Ureter (tissue), 1 donor: ENCODE measurements around the gene CDC42BPG. TPM values are rescaled to one million over a fixed set of nuclear protein-coding genes. Genes with fewer than 3 reads are reported as not detected.
A peak's percentile ranks its signal among the peaks of the same experiment; 100 is the strongest.

Experiments used
- DNase-seq: peaks from one replicate; pipeline ENCODE4 v3.0.0-alpha.2; 2020; ENCODE audit warnings: low spot score
- total RNA-seq: library from RNA; stranded (reverse); gene quantifications from one replicate; pipeline ENCODE4 v1.2.4, GENCODE V29; 2023
- donor health status: DM: yes; HTN: yes; CAD: no.

Gene CDC42BPG
- total RNA-seq, 1 donor from 2014 or later = 28.5 TPM

DNA sequence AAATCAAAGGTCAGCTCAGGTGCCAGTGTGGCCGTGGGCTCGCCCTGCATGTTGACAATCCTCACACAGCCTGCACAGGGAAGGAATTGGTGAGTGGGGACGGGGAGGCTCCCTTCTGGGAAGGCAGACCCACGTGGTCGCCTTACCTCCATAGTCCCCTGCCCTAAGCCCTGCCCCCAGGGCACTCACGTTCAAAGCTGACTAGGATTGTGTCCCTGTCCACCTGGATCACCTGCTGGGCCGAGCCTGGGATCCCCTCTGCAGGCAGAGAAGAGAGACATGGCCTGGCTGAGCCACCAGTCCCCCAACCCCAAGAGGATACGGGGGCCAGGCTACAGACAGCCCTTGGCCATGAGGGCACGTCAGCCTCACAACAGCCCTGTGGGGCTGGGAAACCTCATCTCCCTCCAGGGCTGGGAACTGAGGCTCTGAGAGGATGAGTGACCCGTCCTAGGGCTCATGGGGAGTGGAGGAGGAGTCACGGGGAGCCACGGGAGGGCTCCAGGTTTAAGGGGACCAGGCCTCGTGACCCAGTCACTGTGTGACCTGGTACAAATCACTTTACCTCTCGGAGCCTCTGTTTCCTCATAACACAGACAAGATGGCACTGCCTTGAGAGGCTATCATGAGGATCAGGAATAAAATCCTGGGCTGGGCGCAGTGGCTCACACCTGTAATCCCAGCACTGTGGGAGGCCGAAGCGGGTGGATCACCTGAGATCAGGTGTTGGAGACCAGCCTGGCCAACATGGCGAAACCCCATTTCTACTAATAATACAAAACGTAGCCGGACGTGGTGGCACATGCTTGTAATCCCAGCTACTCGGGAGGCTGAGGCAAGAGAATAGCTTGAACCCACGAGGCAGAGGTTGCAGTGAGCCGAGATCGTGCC lies 54.0 kb downstream of the CDC42BPG start:
- DNase-seq = no peak

DNA sequence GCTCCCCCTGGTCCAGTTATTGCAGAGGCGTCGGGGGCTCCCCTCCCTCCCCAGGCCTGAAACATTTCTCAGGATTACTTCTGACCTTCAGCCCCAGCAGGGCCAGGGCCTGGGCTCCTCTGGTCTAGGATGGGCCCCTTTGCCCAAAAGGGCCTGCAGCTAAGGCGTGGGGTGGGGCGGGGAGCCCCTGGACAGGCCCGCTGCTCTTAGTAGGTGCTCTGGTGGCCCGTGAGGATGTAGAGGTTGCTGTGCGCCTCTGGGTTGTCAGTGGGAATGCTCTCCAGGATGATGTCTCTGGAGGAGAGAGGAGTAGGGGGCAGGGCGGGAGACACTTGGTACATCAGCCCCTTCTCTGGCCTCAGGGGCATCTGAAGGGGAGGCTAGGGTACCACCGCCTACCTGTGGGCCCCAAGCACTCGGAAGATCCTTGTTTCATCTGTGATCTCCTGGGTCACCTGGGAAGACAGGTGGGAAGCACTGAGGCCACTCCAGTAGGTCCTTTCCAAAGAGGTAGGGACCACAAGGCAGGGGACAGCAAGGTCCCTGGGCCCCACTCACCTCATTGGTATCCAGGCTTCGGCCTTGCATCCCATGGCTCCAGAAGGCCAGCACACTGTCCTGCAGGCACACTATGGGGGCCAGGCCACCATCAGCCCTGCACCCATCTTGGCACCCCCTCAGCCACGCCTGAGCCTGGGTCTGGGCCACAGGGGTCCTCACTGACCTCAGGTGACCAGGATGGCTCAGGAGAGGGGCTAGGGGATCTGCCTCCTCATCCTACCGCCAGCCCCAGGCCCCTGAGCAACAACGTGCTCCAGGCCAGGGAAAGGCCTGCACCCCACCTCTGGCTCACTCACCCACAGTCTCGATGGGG lies 54.9 kb downstream of the CDC42BPG start:
- no peak for DNase-seq

DNA sequence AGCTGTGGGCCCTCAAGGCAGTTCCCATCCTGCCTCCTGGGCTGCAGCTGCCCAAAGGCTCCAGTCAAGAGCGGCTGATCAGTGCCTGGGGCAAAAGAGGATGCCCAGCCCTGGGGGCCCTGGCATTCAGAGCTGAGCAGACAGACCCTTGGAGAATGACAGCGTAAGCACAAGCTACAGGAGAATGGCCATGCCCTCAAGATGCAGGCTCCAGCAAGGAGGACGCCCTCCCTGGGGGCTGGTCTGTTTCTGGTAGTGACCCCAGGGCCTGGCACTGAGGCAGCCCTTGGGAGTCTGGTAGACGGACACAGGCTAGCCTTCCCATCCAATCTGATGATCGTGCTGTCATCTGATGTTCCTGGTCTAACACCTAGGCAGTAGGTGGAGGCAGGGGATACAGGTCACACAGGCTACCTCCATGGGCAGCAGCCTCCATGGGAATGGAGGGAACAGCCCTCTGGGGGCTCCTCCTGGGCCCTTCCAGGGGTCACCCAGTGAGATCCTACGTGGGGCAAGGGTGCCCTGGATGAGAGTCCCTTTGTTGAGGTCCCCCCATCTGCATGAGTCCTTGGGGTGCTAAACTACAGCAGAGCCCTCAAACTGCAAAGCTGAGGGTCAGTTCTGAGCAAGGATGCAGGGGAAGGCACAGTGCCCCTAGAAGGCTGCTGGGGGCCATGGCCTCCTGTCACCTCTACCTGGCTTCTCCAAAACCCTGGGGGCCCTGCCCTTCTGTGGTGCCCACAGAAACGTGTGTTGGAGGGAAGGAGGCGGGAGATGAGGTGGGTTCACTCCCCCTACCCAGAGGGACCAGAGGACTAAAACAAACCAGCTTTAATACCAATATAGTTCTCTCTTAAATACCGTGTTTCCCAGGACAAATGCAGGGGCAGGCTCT lies 55.9 kb downstream of the CDC42BPG start:
- DNase-seq = no peak

DNA sequence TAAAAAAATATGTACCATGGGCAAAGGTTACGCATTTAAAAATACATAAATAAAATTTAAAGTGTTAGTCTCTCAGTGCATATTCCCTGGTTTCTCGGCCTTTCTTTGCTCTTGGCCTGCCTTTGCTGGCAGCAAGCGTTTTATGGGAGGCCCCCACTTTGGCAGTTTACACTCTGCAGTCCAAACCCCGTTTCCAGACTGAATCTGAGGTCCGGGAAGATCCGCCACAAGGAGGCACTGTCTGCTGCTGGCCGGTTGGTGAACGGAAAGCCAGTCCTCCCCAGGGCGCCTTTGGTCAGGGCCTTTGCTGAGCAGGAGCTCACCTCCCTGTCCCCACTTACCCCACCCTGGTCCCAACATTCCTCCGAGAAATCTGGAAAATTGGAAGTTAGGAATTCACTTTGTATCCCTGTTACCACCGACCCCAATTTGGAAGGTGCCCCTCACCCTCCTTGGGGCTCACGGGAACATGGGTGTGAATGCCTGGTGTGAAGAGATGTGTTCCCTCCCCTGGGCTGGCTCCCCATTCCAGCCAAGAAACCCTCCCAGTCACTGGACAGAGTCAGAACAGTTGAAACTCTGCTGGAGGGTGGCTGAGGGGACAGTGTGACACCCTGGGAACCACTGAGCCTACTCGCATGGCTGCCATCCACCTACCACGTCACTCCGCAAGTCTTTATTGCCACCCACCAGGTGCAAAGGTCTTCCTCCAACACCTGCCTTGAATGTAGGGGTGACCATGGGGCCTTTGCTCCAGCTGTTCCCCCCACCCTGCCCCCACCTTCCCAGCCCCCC lies 56.7 kb downstream of the CDC42BPG start:
- DNase-seq = peak; percentile 69

DNA sequence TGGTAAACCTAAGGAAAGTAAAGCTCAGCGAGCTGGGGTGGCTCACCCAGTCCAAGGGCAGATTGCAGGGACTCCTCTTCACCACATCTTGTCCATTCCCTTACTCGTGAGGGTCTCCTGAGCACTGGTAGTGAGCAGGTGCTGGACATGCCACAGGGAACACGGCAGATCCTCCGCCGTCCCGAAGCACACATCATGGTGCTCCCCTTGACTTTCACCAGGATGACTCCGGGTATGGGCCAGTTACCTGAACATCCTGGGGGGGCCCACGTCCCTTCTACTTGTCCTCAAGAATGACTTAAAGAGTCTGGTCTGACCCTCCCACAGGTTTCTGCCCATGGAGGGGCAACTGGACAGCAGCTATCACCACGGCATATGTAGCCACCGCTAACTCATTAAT lies 58.1 kb downstream of the CDC42BPG start:
- no peak for DNase-seq

DNA sequence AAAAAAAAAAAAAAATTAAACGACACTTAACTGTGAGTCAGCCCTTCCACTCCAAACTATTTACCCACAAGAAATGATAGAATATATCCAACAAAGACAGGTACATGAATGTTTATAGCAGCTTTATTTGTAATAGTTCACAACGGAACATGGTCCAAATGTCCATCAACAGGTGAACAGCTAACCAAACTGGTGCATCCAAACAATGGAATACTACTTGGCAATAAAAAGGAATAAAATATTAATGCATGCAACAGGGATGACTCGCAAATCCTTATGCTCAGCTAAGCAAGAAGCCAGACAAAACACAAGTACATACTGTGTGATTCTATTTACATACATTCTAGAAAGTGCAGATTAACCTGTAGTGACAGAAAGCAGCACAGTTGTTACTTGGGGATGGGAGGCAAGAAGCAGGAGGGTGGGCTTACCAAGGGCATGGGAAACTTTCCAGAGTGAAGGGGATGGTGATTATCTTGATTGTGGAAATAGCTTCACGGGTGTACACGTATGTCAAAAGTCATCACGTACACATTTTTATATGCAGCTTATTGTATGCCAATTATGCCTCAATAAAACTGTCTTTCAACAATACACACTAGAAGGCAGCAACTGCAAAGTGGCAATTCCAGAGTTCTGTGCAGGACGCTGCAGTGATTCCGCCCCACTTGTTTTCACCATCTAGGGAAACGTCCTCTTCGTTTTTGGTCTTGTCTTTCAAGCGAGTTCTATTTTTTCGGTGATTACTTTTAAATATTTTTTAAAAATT lies 59.5 kb downstream of the CDC42BPG start:
- DNase-seq = no peak

DNA sequence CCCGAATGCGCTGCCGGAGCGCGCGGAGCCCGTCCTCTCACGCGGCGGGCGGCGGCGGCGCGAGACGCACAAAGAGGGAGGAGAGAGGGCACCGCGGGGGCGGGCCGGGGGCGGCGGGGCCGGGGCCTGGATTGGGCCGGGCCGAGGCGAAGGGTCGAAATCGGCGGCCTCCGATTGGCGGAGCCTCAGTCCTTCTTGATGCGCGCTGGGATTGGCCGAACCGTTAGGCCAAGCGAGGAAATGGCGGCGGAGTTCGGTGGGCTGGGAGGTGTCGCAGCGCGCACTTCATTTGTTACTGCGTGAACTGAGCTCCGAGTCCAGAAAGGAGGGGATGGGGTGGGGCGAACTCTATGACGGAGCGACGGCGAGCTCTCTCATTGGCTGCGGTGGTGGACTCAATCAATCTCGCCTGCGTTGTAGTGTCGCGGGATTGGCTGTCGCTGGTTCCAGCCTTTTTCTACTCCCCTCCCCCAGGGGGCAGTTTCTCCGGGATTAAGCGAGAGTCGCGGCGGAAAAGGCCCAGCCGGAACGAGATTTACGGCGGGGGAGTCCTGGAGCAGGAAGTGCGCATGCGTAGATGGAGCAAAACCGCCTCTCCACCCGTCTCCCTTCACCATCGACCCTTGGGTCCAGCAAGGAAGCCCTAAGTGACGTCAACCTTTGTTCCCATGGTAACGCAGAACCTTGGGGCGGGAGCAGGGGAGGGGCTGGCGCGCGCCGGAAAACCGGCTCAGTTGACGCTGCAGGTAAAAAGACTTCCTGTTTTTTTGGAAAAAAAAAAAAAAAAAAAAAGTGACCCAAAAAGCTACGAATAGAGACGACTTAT lies 65.8 kb downstream of the CDC42BPG start, which contains the start of gene SF1:
SF1 (minus strand) TSS at position 70 of the 826 bp plus-strand sequence. CDS start 150 bp downstream, outside the sequence.
- peak; percentile 100 for DNase-seq

DNA sequence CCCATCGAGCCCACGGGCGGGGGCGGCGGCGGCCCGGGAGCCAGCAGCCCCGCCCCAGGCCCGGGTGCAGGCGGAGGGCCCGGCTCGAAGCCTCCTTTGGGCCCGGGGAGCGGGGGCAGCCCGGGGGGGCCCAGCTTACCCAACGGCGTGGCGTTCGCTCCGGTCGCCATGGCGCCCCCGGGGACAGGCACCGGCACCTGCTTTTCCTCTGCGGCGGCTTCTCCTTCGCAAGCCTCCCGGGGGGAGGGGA lies 66.3 kb downstream of the CDC42BPG start:
- no peak for DNase-seq

DNA sequence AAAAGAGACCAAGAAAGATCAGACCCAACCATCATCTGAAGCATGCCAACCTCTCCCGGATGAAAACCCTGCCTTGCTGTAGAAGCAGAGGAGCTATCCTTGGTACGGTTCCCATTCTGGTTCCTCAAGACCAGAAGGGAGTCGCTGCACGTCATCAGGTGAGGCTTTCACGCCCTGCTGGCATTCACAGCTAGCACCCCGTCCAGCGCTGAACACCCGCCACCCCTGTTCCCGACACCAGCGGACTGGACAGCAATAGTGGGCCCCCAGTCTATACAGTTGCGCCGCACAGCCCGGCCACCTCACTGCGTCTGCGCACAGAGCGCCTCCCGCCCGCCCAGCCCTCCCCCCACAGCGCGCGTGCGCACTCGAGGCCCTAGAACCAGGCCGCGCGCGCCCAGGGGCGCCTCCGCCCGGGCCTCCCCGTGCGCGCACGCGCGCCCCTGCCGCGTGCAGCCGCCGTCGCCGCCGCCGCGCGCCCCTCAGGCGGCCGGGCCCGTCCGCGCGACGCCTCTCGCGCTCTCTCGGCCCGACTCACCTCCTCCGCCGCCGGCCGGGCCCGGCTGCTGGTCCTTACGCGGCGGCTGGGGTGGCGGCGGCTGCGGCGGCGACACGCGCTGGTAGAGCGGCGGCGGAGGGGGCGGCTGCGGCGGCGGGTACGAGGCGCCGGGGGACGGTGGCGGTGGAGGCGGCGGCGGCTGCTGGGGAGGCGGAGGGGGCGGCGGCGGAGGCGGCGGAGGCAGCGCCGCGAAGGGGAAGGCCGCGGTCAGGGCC lies 66.8 kb downstream of the CDC42BPG start:
- peak; percentile 80 for DNase-seq

DNA sequence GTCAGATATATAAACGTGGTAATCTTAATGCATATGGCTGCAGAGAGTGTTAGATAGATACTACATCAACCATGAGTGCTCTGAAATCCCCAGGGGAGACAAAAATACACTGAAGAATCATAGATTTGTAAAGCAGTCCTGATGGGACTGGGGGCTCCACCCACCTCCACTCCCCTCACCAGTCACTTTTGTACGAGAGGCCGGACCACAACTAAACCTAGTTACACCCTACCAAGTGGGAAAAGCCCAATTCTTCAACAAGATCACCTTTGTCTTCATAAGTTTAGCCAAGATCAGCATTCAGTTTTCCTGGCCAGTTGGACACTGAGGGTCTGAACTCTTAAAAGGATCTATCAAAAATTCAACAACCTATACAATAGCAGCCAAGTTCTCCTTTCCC lies 67.6 kb downstream of the CDC42BPG start:
- no peak for DNase-seq

DNA sequence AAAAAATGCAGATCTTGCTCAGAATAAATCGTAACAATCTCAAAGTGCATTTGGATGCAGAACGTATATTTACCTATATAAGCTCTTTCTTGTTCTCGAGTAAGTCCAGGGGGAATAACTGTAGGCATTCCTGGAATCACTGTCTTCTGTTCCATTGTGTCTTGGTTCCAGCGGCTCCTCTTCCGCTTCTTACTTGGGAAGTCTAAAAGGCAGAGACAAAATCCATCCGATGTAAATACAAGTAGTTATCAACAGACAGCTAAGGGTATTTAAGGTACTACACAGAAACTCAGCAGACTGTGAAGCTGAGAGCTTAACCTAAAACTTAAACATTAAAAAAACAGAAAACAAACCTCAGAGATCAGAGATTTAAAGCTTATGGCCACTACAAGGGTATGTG lies 68.0 kb downstream of the CDC42BPG start:
- no peak for DNase-seq

DNA sequence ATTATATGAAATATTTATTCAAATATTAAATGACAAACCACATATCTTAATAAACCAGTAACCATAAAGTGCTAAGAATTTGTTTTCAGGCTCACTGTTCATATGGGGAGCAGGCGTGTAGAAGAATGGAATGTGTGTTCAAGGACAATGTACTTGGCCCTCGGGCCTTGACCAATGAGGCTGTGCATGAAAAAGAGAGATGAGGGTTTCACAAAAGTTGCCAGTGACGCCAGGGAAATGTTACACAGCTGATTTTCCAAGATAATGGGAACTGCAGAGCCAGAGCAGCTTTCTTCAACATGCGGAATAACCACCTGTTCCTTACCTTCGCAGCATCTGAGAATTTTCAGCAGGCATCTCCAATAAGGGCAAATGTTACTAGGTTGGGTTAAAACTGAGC lies 70.3 kb downstream of the CDC42BPG start:
- no peak for DNase-seq

Other genes starting within 250 kb of the CDC42BPG start
- gene NRXN2, start 121.5 kb downstream of the CDC42BPG start, total RNA-seq = 11.6 TPM
- 23.3 TPM for gene RASGRP2, start 100.5 kb downstream of the CDC42BPG start, total RNA-seq
- gene PYGM, start 84.7 kb downstream of the CDC42BPG start, total RNA-seq = 11.4 TPM
- 391 TPM for gene SF1, start 66.1 kb downstream of the CDC42BPG start, total RNA-seq
- 14.0 TPM for gene MAP4K2, start 41.4 kb downstream of the CDC42BPG start, total RNA-seq
- gene MEN1, start 34.1 kb downstream of the CDC42BPG start, total RNA-seq = 18.7 TPM
- 47.3 TPM for gene EHD1, start 34.0 kb upstream of the CDC42BPG start, total RNA-seq
- gene ATG2A, start 72.6 kb upstream of the CDC42BPG start, total RNA-seq = 27.9 TPM
- gene PPP2R5B, start 80.0 kb upstream of the CDC42BPG start, total RNA-seq = 18.9 TPM
- gene GPHA2, start 91.2 kb upstream of the CDC42BPG start, total RNA-seq = not detected
- gene MAJIN, start 127.5 kb upstream of the CDC42BPG start, total RNA-seq = not detected
- gene BATF2, start 152.3 kb upstream of the CDC42BPG start, total RNA-seq = 4.6 TPM
- gene ARL2, start 169.5 kb upstream of the CDC42BPG start, total RNA-seq = 78.1 TPM
- gene SNX15, start 182.8 kb upstream of the CDC42BPG start, total RNA-seq = 17.6 TPM
- gene SAC3D1, start 196.6 kb upstream of the CDC42BPG start, total RNA-seq = 4.5 TPM
- 10.3 TPM for gene NAALADL1, start 213.9 kb upstream of the CDC42BPG start, total RNA-seq
- 1.9 TPM for gene CDCA5, start 239.4 kb upstream of the CDC42BPG start, total RNA-seq
- gene ZFPL1, start 239.6 kb upstream of the CDC42BPG start, total RNA-seq = 33.7 TPM